Measurements from ENCODE around the gene KCNJ12.

The KCNJ12 gene

GRCh38 chr17:21390294-21390693 is 14.1 kb downstream of the KCNJ12 start:
- no peak for DNase-seq (ENCODE audit: extremely low read depth, low read depth)
- TF ChIP-seq CTCF (IDR thresholded peaks at IDR 0.05; ENCODE audit: low read depth, low read length, missing control alignments), result no peak
- H3K4me3 ChIP-seq (replicated peaks; ENCODE audit: low read depth, low read length), result no peak overlapping the region

- no peak overlapping the region for H3K4me3 ChIP-seq (replicated peaks; ENCODE audit: low read depth, low read length)
- DNase-seq (ENCODE audit: extremely low read depth, low read depth), result no peak
- TF ChIP-seq CTCF (IDR thresholded peaks at IDR 0.05; ENCODE audit: low read depth, low read length, missing control alignments), result no peak
Observed at GRCh38 chr17:21392266-21392665, 16.1 kb downstream of the KCNJ12 start.

GRCh38 chr17:21394265-21394664 is 18.1 kb downstream of the KCNJ12 start:
- no peak for DNase-seq (ENCODE audit: extremely low read depth, low read depth)
- H3K4me3 ChIP-seq (replicated peaks; ENCODE audit: low read depth, low read length), result no peak overlapping the region
- TF ChIP-seq CTCF (IDR thresholded peaks at IDR 0.05; ENCODE audit: low read depth, low read length, missing control alignments), result no peak

GRCh38 chr17:21395764-21396163 is 19.6 kb downstream of the KCNJ12 start:
- DNase-seq (ENCODE audit: extremely low read depth, low read depth), result no peak
- no peak overlapping the region for H3K4me3 ChIP-seq (replicated peaks; ENCODE audit: low read depth, low read length)
- TF ChIP-seq CTCF (IDR thresholded peaks at IDR 0.05; ENCODE audit: low read depth, low read length, missing control alignments), result no peak

GRCh38 chr17:21396237-21396636 is 20.1 kb downstream of the KCNJ12 start:
- no peak for DNase-seq (ENCODE audit: extremely low read depth, low read depth)
- H3K4me3 ChIP-seq (replicated peaks; ENCODE audit: low read depth, low read length), result no peak overlapping the region
- no peak for TF ChIP-seq CTCF (IDR thresholded peaks at IDR 0.05; ENCODE audit: low read depth, low read length, missing control alignments)

GRCh38 chr17:21397341-21398190 is 21.4 kb downstream of the KCNJ12 start:
- DNase-seq (ENCODE audit: extremely low read depth, low read depth), result no peak
- no peak for TF ChIP-seq CTCF (IDR thresholded peaks at IDR 0.05; ENCODE audit: low read depth, low read length, missing control alignments)
- no peak overlapping the region for H3K4me3 ChIP-seq (replicated peaks; ENCODE audit: low read depth, low read length)

All from HFF-Myc (cell line).